Measurements from ENCODE around the gene ESYT3. TPM values are rescaled to one million over a fixed set of nuclear protein-coding genes. Genes with fewer than 3 reads are reported as not detected.

Gene ESYT3
- total and polyA plus RNA-seq, 2 of the 8 experiments (the other 6 are each of a cell fraction or from before 2014, with no cell fraction given): 4.4 to 7.3 TPM

- no peak overlapping the region for H2AK5ac ChIP-seq (ENCODE audit: low read depth, low read length)
- no peak overlapping the region for H3K23ac ChIP-seq (ENCODE audit: insufficient read length)
- H3K18ac ChIP-seq (ENCODE audit: extremely low read depth, low read length): no peak overlapping the region
- H3K4ac ChIP-seq (replicated peaks; ENCODE audit: insufficient read length, low read depth, low read length): no peak overlapping the region
- H3K9ac ChIP-seq (replicated peaks in 1 of 4; ENCODE audit: extremely low read depth in 1 of 4, low read depth in 3 of 4, low read length in 3 of 4): no peak overlapping the region
- no peak overlapping the region for H3K14ac ChIP-seq (ENCODE audit: insufficient read length)
- no peaks in the 10 kb centered on the region; a peak in 1 of 8 replicates for H3K36me3 ChIP-seq (ENCODE audit: control insufficient read depth in 2 of 4, insufficient read depth in 4 of 4, low read length in 3 of 4)
- DNase-seq (ENCODE audit: low read depth in 1 of 2, low spot score in 2 of 2): peak in 1 of 2 experiments; percentile 38
- no peaks in the 10 kb centered on the region for H3K4me1 ChIP-seq (replicated peaks in 1 of 4; ENCODE audit: control insufficient read depth in 3 of 4, insufficient read depth in 4 of 4, low read length in 3 of 4)
- H2AFZ ChIP-seq (ENCODE audit: low read length): no peak overlapping the region
- no peaks in the 10 kb centered on the region; a peak in 1 of 4 replicates for H3K9me3 ChIP-seq (ENCODE audit: insufficient read depth in 2 of 2, low read depth in 1 of 2, low read length in 1 of 2)
- CTCF ChIA-PET (ENCODE audit: partially characterized antibody): interaction anchor here (0.6 to 3.7 kb wide), 9 partner anchors 9 to 250 kb away, joined by 3 to 21 read pairs (median 6); partner anchors contain the start of genes CEP70 and ESYT3
- TF ChIP-seq HDAC2 (IDR thresholded peaks at IDR 0.05; ENCODE audit: borderline replicate concordance in 1 of 2, low read depth in 2 of 2, low read length in 2 of 2) (no peak), ATF2 (IDR thresholded peaks at IDR 0.05; ENCODE audit: low read length) (no peak), EP300 (IDR thresholded peaks at IDR 0.05; ENCODE audit: borderline replicate concordance in 1 of 2, low read depth in 2 of 2, low read length in 2 of 2) (no peak), EGR1 (IDR thresholded peaks at IDR 0.05; ENCODE audit: borderline replicate concordance, low read depth, low read length) (no peak), SIN3A (conservative IDR thresholded peaks at IDR 0.05 in 1 of 2, IDR thresholded peaks at IDR 0.05 in 1 of 2; ENCODE audit: low read depth in 1 of 2, low read length in 2 of 2) (no peak), TEAD4 (IDR thresholded peaks at IDR 0.05; ENCODE audit: low read depth, low read length) (no peak), CHD2 (IDR thresholded peaks at IDR 0.05; ENCODE audit: low read length) (no peak)
- no peak overlapping the region for H2BK20ac ChIP-seq (ENCODE audit: low read length)
- H3K56ac ChIP-seq (replicated peaks; ENCODE audit: insufficient read length, low read depth, low read length): no peak overlapping the region
- H3K79me1 ChIP-seq (ENCODE audit: low read depth, low read length): no peaks in the 10 kb centered on the region
- H3K4me2 ChIP-seq (ENCODE audit: insufficient read depth in 1 of 2, low read depth in 2 of 2, low read length in 2 of 2): no peak overlapping the region
- H3K27me3 ChIP-seq (replicated peaks in 1 of 4; ENCODE audit: control insufficient read depth in 3 of 4, extremely low read depth in 1 of 4, insufficient read depth in 3 of 4, low read length in 3 of 4): no peaks in the 10 kb centered on the region
- POLR2A ChIA-PET (ENCODE audit: partially characterized antibody): no interaction called here
- H4K8ac ChIP-seq (ENCODE audit: extremely low read depth, insufficient read depth, low read length): no peak overlapping the region
- no peaks in the 10 kb centered on the region for H3K79me2 ChIP-seq (ENCODE audit: control insufficient read depth in 1 of 2, insufficient read depth in 2 of 2, low read length in 2 of 2)
- no peak overlapping the region for H2BK12ac ChIP-seq (ENCODE audit: low read depth, low read length)
- H3K27ac ChIP-seq (ENCODE audit: low read depth, low read length): no peak overlapping the region
- H2BK15ac ChIP-seq (ENCODE audit: low read length): no peak overlapping the region
- H4K91ac ChIP-seq (replicated peaks; ENCODE audit: insufficient read length, low read length): no peak overlapping the region
- peaks cover 0 to 6% of the 10 kb centered on the region in 2 experiments for H4K20me1 ChIP-seq (replicated peaks in 1 of 2; ENCODE audit: control insufficient read depth in 1 of 2, insufficient read depth in 2 of 2, low read length in 2 of 2)
- WGBS, 2 experiments (ENCODE audit: extremely low coverage in 1 of 2, insufficient coverage in 1 of 2, insufficient read length in 1 of 2, insufficient replicate concordance in 2 of 2, low coverage in 1 of 2, low lambda C conversion rate in 2 of 2, missing lambda C conversion rate in 1 of 2): 83% methylated on average over 5 of the region's 5 CpGs; no CpG with 5 or more reads in 1 of the 2 experiments
- H4K5ac ChIP-seq (ENCODE audit: insufficient read length, low read depth, low read length): no peak overlapping the region
- FAIRE-seq: no peak
- H2BK120ac ChIP-seq (replicated peaks; ENCODE audit: low read depth, low read length): no peak overlapping the region
- no peak overlapping the region; the same call in 1 of the 2 replicates for H2BK5ac ChIP-seq (ENCODE audit: low read depth, low read length)
- H3K4me3 ChIP-seq (ENCODE audit: extremely low read depth in 1 of 4, insufficient read depth in 2 of 4, low read depth in 3 of 4, low read length in 4 of 4): no peak overlapping the region
- no peaks in the 10 kb centered on the region for H3K23me2 ChIP-seq (ENCODE audit: low read depth, low read length)
Observed at GRCh38 chr3:138461246-138461645, 26.8 kb downstream of the ESYT3 start.

All from H1 (cell line).